ENCODE results near the gene CPPED1.

Gene CPPED1

GRCh38 chr16:12643034-12643455 lies 160.6 kb downstream of the CPPED1 start:
- DNase-seq (ENCODE audit: low read depth): no peak

GRCh38 chr16:12639044-12639443 lies 164.6 kb downstream of the CPPED1 start:
- no peak for DNase-seq (ENCODE audit: low read depth)

DNA sequence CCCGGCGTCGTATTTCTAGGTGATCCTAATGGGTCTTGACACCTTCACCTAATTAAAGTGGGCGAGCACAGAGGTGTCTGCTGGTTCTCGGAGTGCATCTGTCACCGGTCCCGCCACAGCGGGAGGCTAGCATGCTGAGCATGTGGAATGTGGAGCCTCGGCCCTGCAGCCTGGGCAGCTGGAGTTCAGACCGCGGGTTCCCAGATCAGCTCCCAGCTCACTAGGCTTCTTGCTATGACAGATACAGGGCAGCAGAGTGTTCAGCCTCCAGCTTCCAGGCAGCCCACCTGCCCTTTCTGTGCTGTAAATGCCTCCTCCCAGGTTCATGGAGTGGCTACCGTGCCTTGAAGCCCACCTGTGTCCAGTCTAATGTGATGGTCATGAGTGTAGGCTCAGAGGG lies 166.7 kb downstream of the CPPED1 start:
- DNase-seq (ENCODE audit: low read depth): no peak

- DNase-seq (ENCODE audit: low read depth): no peak
Measured at GRCh38 chr16:12629271-12629670, 174.4 kb downstream of the CPPED1 start.

DNA sequence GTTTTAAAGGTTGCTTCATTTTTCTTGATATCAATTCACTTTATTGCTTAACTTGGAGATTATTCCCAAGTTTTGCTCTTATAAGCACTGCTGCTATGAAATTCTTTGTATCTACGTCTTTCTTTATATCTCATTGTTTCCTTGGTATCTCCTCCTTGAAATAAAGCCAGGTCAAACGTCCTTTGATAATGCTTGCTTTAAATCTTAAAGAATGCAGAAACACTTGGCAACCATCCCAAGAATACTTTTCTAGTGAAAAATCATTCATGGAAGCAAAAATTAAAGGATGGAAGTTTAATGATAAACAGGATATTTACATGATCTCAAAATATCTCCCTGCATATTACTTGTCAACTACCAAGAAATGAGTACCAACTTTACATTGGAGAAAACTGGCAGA lies 175.2 kb downstream of the CPPED1 start:
- no peak for DNase-seq (ENCODE audit: low read depth)

GRCh38 chr16:12627394-12627793 lies 176.3 kb downstream of the CPPED1 start:
- no peak for DNase-seq (ENCODE audit: low read depth)

GRCh38 chr16:12626411-12626810 lies 177.3 kb downstream of the CPPED1 start:
- no peak for DNase-seq (ENCODE audit: low read depth)

GRCh38 chr16:12625716-12626115 lies 178.0 kb downstream of the CPPED1 start:
- no peak for DNase-seq (ENCODE audit: low read depth)

- no peak for DNase-seq (ENCODE audit: low read depth)
Measured at GRCh38 chr16:12625068-12625467, 178.6 kb downstream of the CPPED1 start.

DNA sequence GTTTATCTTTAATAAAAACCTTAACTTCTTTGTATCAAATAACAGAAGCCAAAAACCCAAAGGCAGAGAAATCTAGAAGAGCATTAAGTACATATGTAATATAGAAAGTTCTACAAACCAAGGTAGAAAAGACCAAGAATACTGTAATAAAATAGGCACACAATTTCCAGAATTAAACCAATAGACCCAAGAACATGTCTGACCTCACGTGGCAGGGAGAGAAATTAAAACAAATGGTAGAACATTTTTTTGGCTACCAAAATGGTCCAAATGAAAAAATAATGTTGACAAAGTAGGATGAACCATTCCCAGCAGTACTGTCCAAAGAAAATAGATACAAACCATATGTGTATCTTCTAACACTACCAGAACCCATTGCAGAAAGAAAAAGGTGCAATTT lies 183.5 kb downstream of the CPPED1 start:
- DNase-seq (ENCODE audit: low read depth): no peak

- no peak for DNase-seq (ENCODE audit: low read depth)
Measured at GRCh38 chr16:12618515-12618914, 185.2 kb downstream of the CPPED1 start.

DNA sequence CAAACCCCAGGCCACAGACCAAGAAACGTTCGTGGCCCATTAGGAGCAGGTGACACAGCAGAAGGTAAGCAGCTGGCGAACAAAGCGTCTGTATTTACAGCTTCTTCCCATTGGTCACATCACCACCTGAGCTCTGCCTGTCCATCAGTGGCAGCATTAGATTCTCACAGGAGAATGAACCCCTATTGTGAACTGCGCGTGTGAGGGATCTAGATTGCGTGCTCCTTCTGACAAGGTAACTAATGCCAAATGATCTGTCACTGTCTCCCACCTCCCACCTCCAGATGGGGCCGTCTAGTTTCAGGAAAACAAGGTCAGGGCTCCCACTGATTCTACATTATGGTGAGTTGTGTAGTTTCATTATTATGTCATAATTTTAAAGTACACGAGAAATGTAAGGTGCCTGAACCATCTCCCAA lies 186.3 kb downstream of the CPPED1 start:
- DNase-seq (ENCODE audit: low read depth): no peak

DNA sequence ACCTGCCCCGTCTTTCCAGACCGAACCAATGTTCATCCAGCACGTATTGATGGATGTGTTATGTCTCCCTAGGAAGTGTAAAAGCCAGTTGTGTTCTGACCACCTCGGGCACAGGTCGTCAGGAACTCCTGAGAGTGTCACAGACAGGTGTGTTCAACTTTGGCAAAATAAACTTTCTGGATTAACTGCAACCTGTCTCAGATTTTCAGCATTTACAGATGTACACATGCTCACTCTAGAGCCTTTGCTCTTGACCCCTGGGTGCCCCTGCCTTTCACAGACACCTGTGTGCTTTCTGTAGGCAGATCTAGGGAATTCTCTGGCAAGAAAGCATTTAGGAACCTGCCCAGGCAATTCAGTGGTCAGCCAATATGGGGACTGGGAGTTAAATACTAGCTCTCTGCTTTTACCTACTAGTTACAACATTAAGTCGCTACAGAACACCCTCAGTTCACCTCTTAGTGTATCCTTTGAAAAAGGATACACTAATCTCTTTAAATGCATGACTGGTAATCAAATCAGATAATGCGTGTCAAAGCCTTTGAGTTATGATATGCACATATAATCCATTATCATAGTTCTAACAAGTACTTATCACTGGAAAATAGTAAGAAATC lies 188.9 kb downstream of the CPPED1 start:
- no peak for DNase-seq (ENCODE audit: low read depth)

DNA sequence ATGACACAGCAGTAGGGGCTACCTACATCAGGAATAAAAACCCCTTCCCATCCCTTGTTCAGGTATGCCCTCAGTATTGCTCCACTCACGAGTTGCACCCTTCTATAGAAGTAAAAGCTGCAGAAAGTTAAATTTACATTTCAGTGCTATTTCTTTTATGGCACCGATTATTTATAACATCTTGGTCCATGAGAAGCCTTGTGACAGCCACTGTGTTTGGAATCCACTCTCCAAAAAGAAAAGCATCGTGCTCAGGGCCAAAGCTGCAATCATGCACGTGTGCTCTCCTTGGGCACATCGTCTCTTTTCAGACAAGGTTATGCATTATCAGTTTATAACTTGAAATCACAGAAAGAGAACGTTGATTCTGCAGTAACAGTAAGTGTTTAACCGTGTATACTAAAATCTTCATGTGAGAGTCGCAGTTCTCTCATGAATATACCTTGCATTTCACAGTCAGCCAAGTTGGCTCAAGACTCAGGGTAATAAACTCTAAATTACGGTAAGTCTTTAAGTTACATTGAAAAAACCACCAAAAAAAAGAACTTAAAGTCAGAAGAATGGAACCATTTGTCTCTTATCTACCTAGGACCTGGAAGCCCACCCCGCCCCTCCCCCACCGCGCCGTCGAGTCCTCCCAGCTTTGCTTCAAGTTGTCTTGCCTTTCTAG lies 189.6 kb downstream of the CPPED1 start:
- no peak for DNase-seq (ENCODE audit: low read depth)

GRCh38 chr16:12613131-12613991 lies 190.3 kb downstream of the CPPED1 start:
- DNase-seq (ENCODE audit: low read depth): no peak

GRCh38 chr16:12612598-12613101 lies 191.0 kb downstream of the CPPED1 start:
- DNase-seq (ENCODE audit: low read depth): no peak

GRCh38 chr16:12611916-12612597 lies 191.6 kb downstream of the CPPED1 start:
- no peak for DNase-seq (ENCODE audit: low read depth)

GRCh38 chr16:12611006-12611477 lies 192.6 kb downstream of the CPPED1 start:
- DNase-seq (ENCODE audit: low read depth): no peak

DNA sequence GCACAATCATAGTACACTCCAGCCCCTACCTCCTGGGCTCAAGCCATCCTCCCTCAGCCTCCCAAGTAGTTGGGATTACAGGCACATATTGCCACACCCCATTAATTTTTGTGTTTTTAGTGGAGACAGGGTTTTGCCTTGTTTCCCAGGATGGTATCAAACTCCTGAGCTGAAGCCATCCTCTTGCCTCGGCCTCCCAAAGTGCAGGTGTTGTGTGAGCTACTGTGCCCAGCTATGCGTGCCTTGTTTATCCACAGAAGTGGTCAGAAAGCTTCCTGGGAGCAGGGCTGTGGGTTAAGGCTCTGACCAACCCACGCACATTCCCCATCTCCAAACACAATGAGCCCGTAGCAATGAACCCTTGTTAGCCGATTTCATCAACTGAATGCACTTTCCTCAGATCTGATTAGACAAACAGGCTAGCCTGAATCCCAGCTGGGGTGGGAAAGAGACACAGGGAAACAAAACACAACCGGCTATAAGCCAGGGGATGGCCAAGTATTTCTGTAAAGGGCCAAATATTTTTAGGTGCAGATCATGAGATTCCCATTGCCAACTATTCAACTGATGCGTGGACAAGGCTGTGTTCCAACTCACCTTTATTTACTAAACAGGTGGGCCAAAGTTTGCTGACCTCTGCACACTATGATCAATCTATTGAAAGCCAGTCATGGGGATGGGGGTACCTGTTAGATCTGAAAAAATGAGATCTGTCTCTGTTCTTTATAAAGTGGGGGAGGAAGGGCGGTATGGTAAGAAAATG lies 193.6 kb downstream of the CPPED1 start:
- DNase-seq (ENCODE audit: low read depth): no peak

Measured in activated T-cell treated with anti-CD3 and anti-CD28 coated beads for 1 hour (primary cell).